22Rv1 (cell line): ENCODE data around the gene CUX1.

Source experiments
- CTCF ChIP-seq: fragments of 450-650 bp; IDR thresholded peaks from 2 replicates; pipeline ENCODE4 v1.5.1; 2017; ENCODE audit warnings: mild to moderate bottlenecking
- ZFX ChIP-seq: fragments of 450-650 bp; IDR thresholded peaks from 2 replicates; pipeline ENCODE4 v1.6.1; 2017; ENCODE audit warnings: antibody characterized with exemption, borderline replicate concordance

DNA sequence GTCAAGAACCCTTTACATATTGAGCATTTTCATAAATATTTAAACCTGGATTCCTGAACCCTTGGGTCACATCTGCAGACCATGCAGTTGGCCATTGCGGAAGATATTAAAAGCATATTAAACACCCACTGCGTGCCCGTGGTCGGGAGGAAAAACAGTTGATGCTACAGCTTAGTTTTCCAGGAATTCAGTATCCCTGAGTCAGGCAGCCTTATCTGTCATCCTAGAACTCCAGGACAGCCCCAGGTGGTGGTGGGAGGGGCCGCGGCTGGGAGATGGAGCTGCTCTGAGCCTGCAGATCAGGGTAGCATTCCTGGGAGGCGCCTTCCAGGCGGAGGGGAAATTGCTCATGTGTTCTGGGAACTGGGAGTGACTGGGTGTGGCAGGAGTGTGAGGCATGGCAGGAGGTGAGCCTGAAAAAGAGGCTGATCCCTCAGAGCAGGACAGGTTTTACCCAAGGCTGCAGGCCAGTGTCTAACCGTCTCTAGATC is 246.3 kb downstream of the CUX1 start:
- TF ChIP-seq CTCF (no peak), ZFX (no peak)
